ENCODE results near the gene CTBP1.
A peak's percentile ranks its signal among the peaks of the same experiment; 100 is the strongest.

CTBP1 gene

GRCh38 chr4:1174941-1175634 lies 73.8 kb downstream of the CTBP1 start:
- no peak overlapping the region for H3K9ac ChIP-seq (ENCODE audit: low read depth, low read length)
- H3K4me1 ChIP-seq (ENCODE audit: control insufficient read depth, insufficient read depth, low read length), result peaks cover 4% of the 10 kb centered on the region; the same call in 1 of the 2 replicates
- H3K27me3 ChIP-seq (ENCODE audit: control insufficient read depth, insufficient read depth, low read length), result peaks cover 45% of the 10 kb centered on the region
- no peak overlapping the region for H3K27ac ChIP-seq (ENCODE audit: low read depth, low read length)
- no peaks in the 10 kb centered on the region for H3K36me3 ChIP-seq (ENCODE audit: control insufficient read depth, insufficient read depth, low read length)
- H3K9me3 ChIP-seq (ENCODE audit: control insufficient read depth, insufficient read depth, low read length), result peaks cover 3% of the 10 kb centered on the region; the same call in 1 of the 2 replicates
- no peak overlapping the region for H3K4me3 ChIP-seq (ENCODE audit: low read depth, low read length)

DNA sequence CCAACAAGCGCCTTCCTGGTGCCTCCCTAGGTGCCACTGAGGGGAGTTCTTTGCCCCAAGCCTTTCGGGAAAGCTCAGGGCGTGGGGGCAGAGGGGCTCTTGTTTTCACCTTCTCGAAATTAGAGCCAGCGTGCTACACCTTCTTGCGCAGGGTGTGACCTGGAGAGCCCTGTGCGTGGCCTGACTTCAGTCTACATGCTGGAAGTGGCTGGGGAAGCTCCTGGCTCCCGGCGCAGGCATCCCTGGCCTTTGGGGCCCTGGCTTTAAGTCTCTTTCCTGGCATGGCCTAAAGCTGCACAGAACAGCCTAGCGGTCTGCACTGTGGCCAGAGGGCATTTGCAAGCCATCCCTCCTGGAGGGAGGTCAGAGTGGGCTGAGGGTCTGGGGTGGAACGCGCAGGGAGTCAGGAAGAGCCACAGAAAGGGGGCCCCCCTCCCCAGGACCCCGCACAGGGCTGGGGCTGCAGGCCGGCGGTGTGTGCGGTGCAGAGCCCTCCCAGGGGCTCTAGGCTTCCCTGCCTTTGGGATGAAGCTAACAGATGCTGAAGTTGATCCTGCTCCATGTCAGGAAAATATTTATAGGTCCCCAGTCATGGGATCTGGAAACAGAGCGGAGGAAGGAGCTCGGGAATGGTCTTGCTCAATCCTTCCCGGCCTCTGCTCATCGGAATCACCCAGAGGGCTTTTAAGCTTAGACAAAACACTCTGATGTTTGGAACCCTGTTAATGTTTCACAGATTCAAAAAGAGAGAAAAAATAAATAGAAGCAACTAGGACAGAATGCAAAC lies 75.8 kb downstream of the CTBP1 start:
- H3K9ac ChIP-seq (ENCODE audit: low read depth, low read length), result no peak overlapping the region
- peaks cover 4% of the 10 kb centered on the region; the same call in 1 of the 2 replicates for H3K4me1 ChIP-seq (ENCODE audit: control insufficient read depth, insufficient read depth, low read length)
- H3K27ac ChIP-seq (ENCODE audit: low read depth, low read length), result no peak overlapping the region
- H3K36me3 ChIP-seq (ENCODE audit: control insufficient read depth, insufficient read depth, low read length), result no peaks in the 10 kb centered on the region
- H3K9me3 ChIP-seq (ENCODE audit: control insufficient read depth, insufficient read depth, low read length), result no peaks in the 10 kb centered on the region
- peaks cover 64% of the 10 kb centered on the region for H3K27me3 ChIP-seq (ENCODE audit: control insufficient read depth, insufficient read depth, low read length)
- H3K4me3 ChIP-seq (ENCODE audit: low read depth, low read length), result peak overlapping the region; percentile 21; the same call in 1 of the 2 replicates

- no peak within 1 kb of the TSS for H3K27ac ChIP-seq (ENCODE audit: low read depth, low read length)
- peak within 1 kb of the TSS; percentile 52 for H3K4me3 ChIP-seq (ENCODE audit: low read depth, low read length)
- H3K9ac ChIP-seq (ENCODE audit: low read depth, low read length), result no peak within 1 kb of the TSS
- H3K27me3 ChIP-seq (ENCODE audit: control insufficient read depth, insufficient read depth, low read length), result peaks cover 72% of the 10 kb centered on the region
- H3K36me3 ChIP-seq (ENCODE audit: control insufficient read depth, insufficient read depth, low read length), result no peaks in the 10 kb centered on the region
- no peaks in the 10 kb centered on the region for H3K9me3 ChIP-seq (ENCODE audit: control insufficient read depth, insufficient read depth, low read length)
- peaks cover 4% of the 10 kb centered on the region; the same call in 1 of the 2 replicates for H3K4me1 ChIP-seq (ENCODE audit: control insufficient read depth, insufficient read depth, low read length)
Measured at GRCh38 chr4:1172228-1172851, 76.6 kb downstream of the CTBP1 start, which contains the start of gene SPON2. SPON2 (minus strand) TSS chr4:1172583.

- H3K27me3 ChIP-seq (ENCODE audit: control insufficient read depth, insufficient read depth, low read length), result peaks cover 73% of the 10 kb centered on the region
- H3K9ac ChIP-seq (ENCODE audit: low read depth, low read length), result no peak overlapping the region
- no peaks in the 10 kb centered on the region for H3K36me3 ChIP-seq (ENCODE audit: control insufficient read depth, insufficient read depth, low read length)
- no peaks in the 10 kb centered on the region for H3K9me3 ChIP-seq (ENCODE audit: control insufficient read depth, insufficient read depth, low read length)
- H3K4me3 ChIP-seq (ENCODE audit: low read depth, low read length), result peak overlapping the region; percentile 52
- no peak overlapping the region for H3K27ac ChIP-seq (ENCODE audit: low read depth, low read length)
- peaks cover 4% of the 10 kb centered on the region; the same call in 1 of the 2 replicates for H3K4me1 ChIP-seq (ENCODE audit: control insufficient read depth, insufficient read depth, low read length)
Measured at GRCh38 chr4:1171311-1172227, 77.4 kb downstream of the CTBP1 start.

DNA sequence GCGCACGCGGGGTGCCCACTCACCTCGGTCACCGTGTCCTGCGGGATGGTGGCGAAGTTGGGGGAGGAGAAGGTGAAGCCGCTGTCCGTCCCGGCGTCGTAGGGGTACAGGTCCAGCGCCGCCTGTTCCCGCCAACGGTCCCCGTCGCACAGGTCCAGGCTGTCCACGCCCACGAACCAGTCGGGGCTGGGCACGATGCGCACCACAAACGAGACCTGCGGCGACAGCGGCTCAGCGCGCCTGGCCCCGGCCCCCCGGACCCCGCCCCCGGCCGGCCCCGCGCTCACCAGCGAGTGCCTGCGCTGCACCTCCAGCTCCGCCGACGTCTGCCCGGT lies 78.0 kb downstream of the CTBP1 start:
- Histone ChIP-seq H3K27ac (ENCODE audit: low read depth, low read length) (no peak overlapping the region), H3K4me3 (ENCODE audit: low read depth, low read length) (peak overlapping the region; percentile 52; the same call in 1 of the 2 replicates), H3K27me3 (ENCODE audit: control insufficient read depth, insufficient read depth, low read length) (peaks cover 79% of the 10 kb centered on the region)

DNA sequence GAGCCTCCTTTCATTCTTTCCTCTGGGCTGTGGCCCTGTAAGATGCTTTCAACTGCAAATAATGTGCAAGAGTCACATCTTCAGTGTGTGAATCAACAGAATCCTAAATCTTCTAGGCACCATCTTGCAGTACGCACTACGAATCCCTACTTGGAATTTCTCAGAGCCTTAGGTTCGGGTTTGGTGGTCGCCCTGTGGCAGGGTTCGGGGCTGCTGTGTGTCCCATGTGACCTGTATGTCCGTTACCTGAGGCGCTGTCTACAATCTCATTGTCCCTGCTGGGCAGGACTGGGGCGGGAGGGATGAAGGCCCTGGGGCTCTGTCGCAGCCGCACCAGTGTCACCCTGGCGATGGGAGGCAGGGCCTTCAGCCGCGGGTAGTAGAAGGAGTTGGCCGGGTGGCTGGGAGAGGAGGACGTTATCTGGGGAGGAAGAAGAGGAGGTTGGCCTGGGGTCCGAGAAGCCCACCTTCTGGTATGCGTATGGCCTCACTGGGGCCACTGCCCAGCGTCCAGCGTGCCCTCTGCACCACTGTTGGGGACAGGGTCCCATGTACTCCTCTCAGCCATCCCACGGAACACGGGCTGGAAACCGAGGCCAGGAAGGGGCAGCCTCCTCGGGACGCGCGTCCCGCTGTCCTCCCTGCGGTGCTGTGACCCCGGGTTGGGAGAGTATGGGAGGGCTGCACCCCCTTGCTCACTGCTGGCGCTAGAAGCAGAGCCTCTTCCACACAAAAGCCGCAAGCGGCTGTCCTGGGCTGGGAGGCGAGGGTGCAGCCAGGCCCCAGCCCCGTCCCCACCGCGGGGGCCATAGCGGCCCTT lies 78.6 kb downstream of the CTBP1 start:
- Histone ChIP-seq H3K36me3 (ENCODE audit: control insufficient read depth, insufficient read depth, low read length) (no peaks in the 10 kb centered on the region), H3K4me1 (ENCODE audit: control insufficient read depth, insufficient read depth, low read length) (peaks cover 4% of the 10 kb centered on the region; the same call in 1 of the 2 replicates), H3K4me3 (ENCODE audit: low read depth, low read length) (no peak overlapping the region), H3K9ac (ENCODE audit: low read depth, low read length) (no peak overlapping the region), H3K27ac (ENCODE audit: low read depth, low read length) (no peak overlapping the region), H3K9me3 (ENCODE audit: control insufficient read depth, insufficient read depth, low read length) (no peaks in the 10 kb centered on the region), H3K27me3 (ENCODE audit: control insufficient read depth, insufficient read depth, low read length) (peaks cover 82% of the 10 kb centered on the region)

More for the DNA sequence above, 78.0 kb downstream of the CTBP1 start:
- H3K4me1 ChIP-seq (ENCODE audit: control insufficient read depth, insufficient read depth, low read length), result peaks cover 4% of the 10 kb centered on the region; the same call in 1 of the 2 replicates
- H3K9ac ChIP-seq (ENCODE audit: low read depth, low read length), result no peak overlapping the region
- H3K36me3 ChIP-seq (ENCODE audit: control insufficient read depth, insufficient read depth, low read length), result no peaks in the 10 kb centered on the region
- no peaks in the 10 kb centered on the region for H3K9me3 ChIP-seq (ENCODE audit: control insufficient read depth, insufficient read depth, low read length)

GRCh38 chr4:1169691-1170096 lies 79.2 kb downstream of the CTBP1 start:
- no peaks in the 10 kb centered on the region for H3K36me3 ChIP-seq (ENCODE audit: control insufficient read depth, insufficient read depth, low read length)
- H3K4me1 ChIP-seq (ENCODE audit: control insufficient read depth, insufficient read depth, low read length), result peaks cover 4% of the 10 kb centered on the region; the same call in 1 of the 2 replicates
- H3K27ac ChIP-seq (ENCODE audit: low read depth, low read length), result no peak overlapping the region
- no peak overlapping the region for H3K4me3 ChIP-seq (ENCODE audit: low read depth, low read length)
- H3K9me3 ChIP-seq (ENCODE audit: control insufficient read depth, insufficient read depth, low read length), result no peaks in the 10 kb centered on the region
- no peak overlapping the region for H3K9ac ChIP-seq (ENCODE audit: low read depth, low read length)
- H3K27me3 ChIP-seq (ENCODE audit: control insufficient read depth, insufficient read depth, low read length), result peaks cover 79% of the 10 kb centered on the region

DNA sequence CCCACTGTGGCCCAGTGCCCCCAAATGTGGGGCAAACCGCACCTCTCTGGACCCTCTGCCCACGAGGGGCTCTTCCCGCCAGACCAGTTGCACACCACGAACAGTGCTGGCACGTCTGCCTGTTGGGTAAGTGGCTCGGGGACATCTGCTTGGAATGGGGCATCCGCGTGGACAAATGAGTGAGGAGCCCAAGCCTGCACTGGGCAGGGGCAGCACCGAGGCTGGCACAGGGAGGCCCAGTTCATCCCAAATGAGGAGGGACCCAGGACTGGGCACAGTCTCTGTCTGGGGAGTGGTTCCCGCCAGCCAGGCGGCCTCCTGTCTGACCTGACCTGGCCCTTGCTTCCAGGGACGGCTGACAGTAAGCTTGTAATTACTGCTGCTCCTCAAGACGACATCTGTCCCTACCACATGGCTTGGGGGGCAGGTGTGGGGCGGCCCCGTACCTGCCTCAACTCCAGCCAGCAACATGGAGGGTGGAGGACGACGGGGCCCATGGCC lies 79.7 kb downstream of the CTBP1 start:
- Histone ChIP-seq H3K4me3 (ENCODE audit: low read depth, low read length) (no peak overlapping the region), H3K4me1 (ENCODE audit: control insufficient read depth, insufficient read depth, low read length) (peaks cover 4% of the 10 kb centered on the region; the same call in 1 of the 2 replicates), H3K36me3 (ENCODE audit: control insufficient read depth, insufficient read depth, low read length) (no peaks in the 10 kb centered on the region), H3K9ac (ENCODE audit: low read depth, low read length) (no peak overlapping the region), H3K27me3 (ENCODE audit: control insufficient read depth, insufficient read depth, low read length) (peaks cover 77% of the 10 kb centered on the region), H3K27ac (ENCODE audit: low read depth, low read length) (no peak overlapping the region), H3K9me3 (ENCODE audit: control insufficient read depth, insufficient read depth, low read length) (no peaks in the 10 kb centered on the region)

GRCh38 chr4:1168191-1169101 lies 80.5 kb downstream of the CTBP1 start:
- Histone ChIP-seq H3K36me3 (ENCODE audit: control insufficient read depth, insufficient read depth, low read length) (no peaks in the 10 kb centered on the region), H3K27me3 (ENCODE audit: control insufficient read depth, insufficient read depth, low read length) (peaks cover 70% of the 10 kb centered on the region), H3K27ac (ENCODE audit: low read depth, low read length) (no peak overlapping the region), H3K4me3 (ENCODE audit: low read depth, low read length) (no peak overlapping the region), H3K9ac (ENCODE audit: low read depth, low read length) (no peak overlapping the region), H3K4me1 (ENCODE audit: control insufficient read depth, insufficient read depth, low read length) (peaks cover 4% of the 10 kb centered on the region; the same call in 1 of the 2 replicates), H3K9me3 (ENCODE audit: control insufficient read depth, insufficient read depth, low read length) (no peaks in the 10 kb centered on the region)

Data from HUES48 (cell line).